Caco-2 (cell line): ENCODE data around the gene ZPBP2. TPM values are rescaled to one million over a fixed set of nuclear protein-coding genes. Genes with fewer than 3 reads are reported as not detected.

Experiments used
- BruUV-seq: library from RNA; stranded (reverse); fragments of 400-500 nt; replicated peaks from 2 replicates; lab custom pipeline; 2021; lab: Mats Ljungman, UMichigan
- CTCF ChIA-PET: fragments of 300-600 bp; sonication (Branson Sonifier 250); formaldehyde crosslinking; loops from one replicate; lab custom pipeline; 2022; ENCODE audit warnings: antibody characterized with exemption; lab: Charles Lee
- POLR2A ChIA-PET: fragments of 300-600 bp; sonication (Branson Sonifier 250); formaldehyde crosslinking; loops from one replicate; lab custom pipeline; 2022; ENCODE audit warnings: antibody characterized with exemption; lab: Charles Lee
- DNase-seq, 2 experiments: peaks; one replicate each; pipeline versions ENCODE4 v3.0.0 to v3.0.0-alpha.2; 2020 to 2022
- H3K27me3 ChIP-seq: replicated peaks from 2 replicates; pipeline ENCODE4 v1.6.0; 2011; ENCODE audit warnings: low read length; ENCODE audit not compliant: control insufficient read depth, insufficient read depth
- H3K36me3 ChIP-seq: 2 replicates; pipeline ENCODE4 v1.5.1; 2011; ENCODE audit warnings: low read length; ENCODE audit not compliant: control insufficient read depth, insufficient read depth
- H3K4me1 ChIP-seq: fragments of 250-450 bp; sonication (Bioruptor Pico); 2 replicates; pipeline ENCODE4 v1.5.1; 2020; ENCODE audit warnings: mild to moderate bottlenecking
- H3K4me3 ChIP-seq: 2 replicates; pipeline ENCODE4 v1.5.1; 2011; ENCODE audit warnings: low read depth, mild to moderate bottlenecking, control low read depth, low read length
- H3K9me3 ChIP-seq: fragments of 250-450 bp; sonication (Bioruptor Pico); 2 replicates; pipeline ENCODE4 v1.5.1; 2020; ENCODE audit warnings: mild to moderate bottlenecking, moderate library complexity
- H3K27ac Mint-ChIP-seq: one replicate; pipeline ENCODE4 v1.8.0; 2022; ENCODE audit warnings: mixed read lengths; ENCODE audit not compliant: unreplicated experiment
- H3K27me3 Mint-ChIP-seq: one replicate; pipeline ENCODE4 v1.8.0; 2022; ENCODE audit warnings: mixed read lengths; ENCODE audit not compliant: insufficient read depth, unreplicated experiment
- H3K36me3 Mint-ChIP-seq: one replicate; pipeline ENCODE4 v1.8.0; 2022; ENCODE audit warnings: mild to moderate bottlenecking, mixed read lengths; ENCODE audit not compliant: insufficient read depth, unreplicated experiment
- H3K4me1 Mint-ChIP-seq: one replicate; pipeline ENCODE4 v1.8.0; 2022; ENCODE audit warnings: low read depth, mixed read lengths; ENCODE audit not compliant: unreplicated experiment
- H3K4me3 Mint-ChIP-seq: one replicate; pipeline ENCODE4 v1.8.0; 2022; ENCODE audit warnings: mild to moderate bottlenecking, moderate library complexity, mixed read lengths; ENCODE audit not compliant: unreplicated experiment
- H3K9me3 Mint-ChIP-seq: one replicate; pipeline ENCODE4 v1.8.0; 2022; ENCODE audit warnings: mixed read lengths; ENCODE audit not compliant: unreplicated experiment
- intact Hi-C: fragments of 100-400 bp; cut with micrococcal nuclease; formaldehyde crosslinking; loops from one replicate; pipeline ENCODE4 v1.10.0; 2022; ENCODE audit not compliant: unreplicated experiment
- total RNA-seq: library from RNA; stranded (reverse); gene quantifications from 2 replicates; pipeline ENCODE4 v1.2.3, GENCODE V29; 2022
- TF ChIP-seq, protein P1 (sequence below), 2 experiments: fragments of 200-600 bp in 1 of 2; IDR thresholded peaks; 1 replicate in 1 of 2; 2 replicates in 1 of 2; pipeline versions ENCODE4 v1.5.1 to v1.8.0; 2011 to 2022; ENCODE audit warnings: antibody characterized with exemption in 1 of 2, control low read depth in 1 of 2, inconsistent platforms in 1 of 2, low read depth in 1 of 2, low read length in 1 of 2, mild to moderate bottlenecking in 1 of 2, moderate library complexity in 1 of 2; ENCODE audit not compliant: insufficient read depth in 1 of 2, severe bottlenecking in 1 of 2, unreplicated experiment in 1 of 2

ZPBP2 gene
- total RNA-seq, 1 experiment from 2014 or later: not detected

DNA sequence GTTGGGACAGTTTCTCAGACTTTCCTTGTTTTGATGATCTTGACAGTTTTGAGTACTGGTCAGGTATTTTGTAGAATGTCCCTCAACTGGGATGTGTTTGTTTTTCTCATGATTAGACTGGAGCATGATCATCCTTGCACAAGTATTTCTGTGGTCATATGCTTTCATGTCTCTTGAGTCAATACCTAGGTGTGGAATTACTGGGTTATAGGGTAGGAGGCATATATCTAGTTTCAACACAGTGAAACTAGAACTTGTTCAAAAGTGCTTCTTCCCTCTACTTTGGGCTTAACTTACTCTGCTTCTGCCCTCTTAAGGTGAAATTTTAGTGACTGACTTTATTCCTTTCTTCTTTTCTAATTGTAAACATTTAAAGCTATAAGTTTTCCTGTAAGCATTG is 34.0 kb upstream of the ZPBP2 start:
- CTCF ChIA-PET: interaction anchor here (1.0 to 1.5 kb wide), 2 partner anchors 199 to 212 kb away, joined by 3 to 5 read pairs; no protein-coding TSS in a partner anchor
- no TSS peak for BruUV-seq

DNA sequence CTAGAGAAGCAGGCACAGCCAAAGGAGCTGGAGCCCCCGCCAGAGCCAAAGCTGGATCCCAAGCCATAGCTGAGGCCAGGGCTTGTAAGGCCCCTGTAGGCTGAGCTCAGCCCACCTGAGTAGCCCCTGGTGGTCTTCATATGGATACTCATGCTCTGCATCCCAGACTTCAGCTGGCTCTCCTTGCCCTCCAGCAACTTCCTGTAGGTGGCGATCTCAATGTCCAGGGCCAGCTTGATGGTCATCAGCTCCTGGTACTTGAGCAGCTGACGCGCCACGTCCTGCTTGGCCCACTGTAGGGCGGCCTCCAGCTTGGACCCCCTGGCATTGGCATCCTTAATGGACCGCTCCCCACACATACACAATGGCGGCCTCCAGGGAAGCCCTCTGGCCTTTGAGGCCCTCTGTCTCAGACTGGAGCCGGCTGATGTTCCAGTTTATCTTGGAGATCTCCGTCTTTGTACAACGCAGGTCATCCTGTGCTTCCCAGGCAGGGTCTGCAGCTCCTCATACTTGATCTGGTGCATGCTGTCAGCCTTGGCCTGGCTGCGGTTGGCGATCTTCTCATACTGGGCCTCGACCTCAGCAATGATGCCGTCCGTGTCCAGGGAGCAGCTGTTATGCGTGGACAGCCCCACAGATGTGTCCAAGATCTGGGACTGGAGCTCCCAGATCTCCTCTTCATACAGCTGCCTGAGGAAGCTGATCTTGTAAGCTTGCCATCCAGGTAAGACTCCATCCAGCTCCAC is 32.8 kb upstream of the ZPBP2 start:
- CTCF ChIA-PET: interaction anchor here (0.5 to 1.5 kb wide), 3 partner anchors 80 to 214 kb away, joined by 3 to 7 read pairs (median 5); no protein-coding TSS in a partner anchor
- H3K27ac Mint-ChIP-seq: no peak overlapping the region
- peaks cover 28% of the 10 kb centered on the region for H3K9me3 Mint-ChIP-seq

More for the DNA sequence above, 34.0 kb upstream of the ZPBP2 start:
- no peak overlapping the region for H3K4me3 Mint-ChIP-seq
- Histone ChIP-seq H3K36me3 (no peaks in the 10 kb centered on the region), H3K4me3 (no peak overlapping the region), H3K4me1 (no peaks in the 10 kb centered on the region), H3K9me3 (peaks cover 9% of the 10 kb centered on the region), H3K27me3 (no peaks in the 10 kb centered on the region)
- H3K4me1 Mint-ChIP-seq: no peaks in the 10 kb centered on the region
- POLR2A ChIA-PET: no interaction called here
- no peaks in the 10 kb centered on the region for H3K36me3 Mint-ChIP-seq
- TF ChIP-seq, protein P1, sequence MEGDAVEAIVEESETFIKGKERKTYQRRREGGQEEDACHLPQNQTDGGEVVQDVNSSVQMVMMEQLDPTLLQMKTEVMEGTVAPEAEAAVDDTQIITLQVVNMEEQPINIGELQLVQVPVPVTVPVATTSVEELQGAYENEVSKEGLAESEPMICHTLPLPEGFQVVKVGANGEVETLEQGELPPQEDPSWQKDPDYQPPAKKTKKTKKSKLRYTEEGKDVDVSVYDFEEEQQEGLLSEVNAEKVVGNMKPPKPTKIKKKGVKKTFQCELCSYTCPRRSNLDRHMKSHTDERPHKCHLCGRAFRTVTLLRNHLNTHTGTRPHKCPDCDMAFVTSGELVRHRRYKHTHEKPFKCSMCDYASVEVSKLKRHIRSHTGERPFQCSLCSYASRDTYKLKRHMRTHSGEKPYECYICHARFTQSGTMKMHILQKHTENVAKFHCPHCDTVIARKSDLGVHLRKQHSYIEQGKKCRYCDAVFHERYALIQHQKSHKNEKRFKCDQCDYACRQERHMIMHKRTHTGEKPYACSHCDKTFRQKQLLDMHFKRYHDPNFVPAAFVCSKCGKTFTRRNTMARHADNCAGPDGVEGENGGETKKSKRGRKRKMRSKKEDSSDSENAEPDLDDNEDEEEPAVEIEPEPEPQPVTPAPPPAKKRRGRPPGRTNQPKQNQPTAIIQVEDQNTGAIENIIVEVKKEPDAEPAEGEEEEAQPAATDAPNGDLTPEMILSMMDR (IDR thresholded peaks at IDR 0.05; ENCODE audit: insufficient read depth in 1 of 2, low read depth in 1 of 2, low read length in 1 of 2, severe bottlenecking in 1 of 2, unreplicated experiment in 1 of 2): no peak
- no peak for DNase-seq
- H3K27ac Mint-ChIP-seq: no peak overlapping the region
- intact Hi-C loops: no loop called here
- H3K27me3 Mint-ChIP-seq: no peaks in the 10 kb centered on the region
- H3K9me3 Mint-ChIP-seq: peaks cover 22% of the 10 kb centered on the region

GRCh38 chr17:39836117-39836516 is 31.9 kb upstream of the ZPBP2 start:
- DNase-seq: no peak
- Histone ChIP-seq H3K36me3 (no peaks in the 10 kb centered on the region), H3K27me3 (no peaks in the 10 kb centered on the region), H3K9me3 (peaks cover 9% of the 10 kb centered on the region), H3K4me1 (no peaks in the 10 kb centered on the region), H3K4me3 (no peak overlapping the region)
- H3K36me3 Mint-ChIP-seq: no peaks in the 10 kb centered on the region
- peaks cover 28% of the 10 kb centered on the region for H3K9me3 Mint-ChIP-seq
- H3K27ac Mint-ChIP-seq: no peak overlapping the region
- H3K4me1 Mint-ChIP-seq: no peaks in the 10 kb centered on the region
- intact Hi-C loops: no loop called here
- no TSS peak for BruUV-seq
- CTCF ChIA-PET: interaction anchor here (0.6 kb wide), 1 partner anchor 562 kb away, joined by 6 read pairs; no protein-coding TSS in a partner anchor
- H3K4me3 Mint-ChIP-seq: no peak overlapping the region
- H3K27me3 Mint-ChIP-seq: peaks cover 2% of the 10 kb centered on the region
- POLR2A ChIA-PET: no interaction called here
- TF ChIP-seq, protein P1 (IDR thresholded peaks at IDR 0.05; ENCODE audit: insufficient read depth in 1 of 2, low read depth in 1 of 2, low read length in 1 of 2, severe bottlenecking in 1 of 2, unreplicated experiment in 1 of 2): no peak

More for the DNA sequence above, 32.8 kb upstream of the ZPBP2 start:
- Histone ChIP-seq H3K27me3 (no peaks in the 10 kb centered on the region), H3K4me3 (no peak overlapping the region), H3K9me3 (peaks cover 9% of the 10 kb centered on the region), H3K4me1 (no peaks in the 10 kb centered on the region), H3K36me3 (no peaks in the 10 kb centered on the region)
- POLR2A ChIA-PET: interaction anchor here (0.6 kb wide), 1 partner anchor 27 kb away, joined by 3 read pairs; no protein-coding TSS in a partner anchor
- H3K27me3 Mint-ChIP-seq: no peaks in the 10 kb centered on the region
- no peaks in the 10 kb centered on the region for H3K36me3 Mint-ChIP-seq
- TF ChIP-seq, protein P1 (IDR thresholded peaks at IDR 0.05; ENCODE audit: insufficient read depth in 1 of 2, low read depth in 1 of 2, low read length in 1 of 2, severe bottlenecking in 1 of 2, unreplicated experiment in 1 of 2): no peak
- intact Hi-C loops: no loop called here
- no peak overlapping the region for H3K4me3 Mint-ChIP-seq
- no peaks in the 10 kb centered on the region for H3K4me1 Mint-ChIP-seq
- BruUV-seq: no TSS peak
- no peak for DNase-seq
